HG02763 (cell line): ENCODE data around the gene PARD3B.

Source experiments
- ATAC-seq: cut with Tn5 transposase; IDR thresholded peaks from one replicate; pipeline ENCODE4 v1.9.1; 2021; ENCODE audit warnings: mild to moderate bottlenecking, moderate library complexity; ENCODE audit not compliant: unreplicated experiment

PARD3B gene

GRCh38 chr2:204581946-204582345 is 36.7 kb downstream of the PARD3B start:
- no peak for ATAC-seq

GRCh38 chr2:204583773-204584172 is 38.5 kb downstream of the PARD3B start:
- ATAC-seq = no peak

DNA sequence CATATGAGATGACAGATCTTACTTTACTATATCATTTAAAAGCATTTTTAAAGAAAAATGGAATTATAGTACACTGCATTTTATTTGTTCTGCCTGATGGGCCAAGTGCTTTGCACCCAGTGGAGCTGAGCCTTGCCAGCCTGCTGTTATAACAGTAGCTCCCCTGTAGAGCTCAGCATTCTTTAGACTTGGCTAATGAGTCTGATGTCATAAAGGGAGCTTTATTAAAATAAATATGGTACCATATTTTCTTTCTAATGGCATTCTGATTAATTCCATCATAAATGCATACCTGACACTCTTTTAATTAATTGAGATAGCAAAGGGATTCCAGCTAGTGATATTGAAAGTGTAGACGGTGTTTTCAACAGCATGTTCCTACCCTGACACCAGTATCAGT is 40.7 kb downstream of the PARD3B start:
- no peak for ATAC-seq

DNA sequence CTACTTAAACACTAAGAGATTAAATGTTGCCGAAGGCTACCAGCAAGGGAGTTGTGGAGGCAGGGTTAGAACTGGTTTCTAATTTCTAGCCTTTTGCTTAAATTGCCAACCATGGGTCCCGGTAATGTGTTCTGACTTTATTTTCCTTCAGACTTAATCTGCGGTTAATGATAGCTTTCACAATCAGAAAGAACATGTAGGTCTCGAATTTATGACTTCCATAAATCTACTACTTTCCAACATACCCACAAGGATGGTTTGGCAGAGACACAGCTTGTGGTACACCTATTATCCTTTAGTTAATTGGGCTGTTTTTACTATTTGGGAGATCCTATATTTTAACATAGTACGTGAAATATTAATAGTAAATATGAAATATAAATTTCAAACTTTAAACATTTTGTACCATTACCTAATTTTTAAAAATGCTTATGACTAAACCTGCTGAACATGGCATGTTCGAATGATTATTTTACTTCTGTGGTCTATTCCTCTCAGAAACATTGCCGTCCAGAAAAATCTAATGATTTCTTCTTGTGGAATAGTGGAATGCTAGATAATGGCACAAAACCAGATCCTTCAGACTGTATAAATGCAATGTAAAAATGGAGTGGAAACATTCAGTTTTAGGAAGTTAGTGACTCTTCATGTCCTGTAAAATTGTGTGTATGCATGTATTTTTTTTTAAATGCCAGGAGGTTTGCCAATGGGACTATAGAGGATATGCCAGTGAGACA is 41.3 kb downstream of the PARD3B start:
- no peak for ATAC-seq

DNA sequence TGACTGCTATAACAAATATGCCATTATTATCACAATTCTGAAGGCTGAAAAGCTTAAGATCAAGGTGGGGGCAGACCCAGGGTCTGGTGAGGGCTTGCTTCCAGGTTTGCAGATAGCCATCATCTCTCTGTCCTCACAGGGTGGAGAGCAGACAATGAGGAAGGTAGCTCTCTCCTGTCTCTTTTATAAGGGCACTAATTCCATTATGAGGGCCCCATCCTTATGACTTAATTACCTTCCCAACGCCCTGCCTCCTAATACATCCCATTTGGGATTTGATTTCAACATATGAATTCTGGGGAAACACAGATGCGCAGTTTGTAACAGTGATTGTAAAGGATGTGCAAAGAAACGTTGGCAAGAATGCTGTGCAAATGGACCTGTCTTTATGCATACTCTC is 44.8 kb downstream of the PARD3B start:
- no peak for ATAC-seq

GRCh38 chr2:204591225-204591624 is 46.0 kb downstream of the PARD3B start:
- ATAC-seq = no peak

DNA sequence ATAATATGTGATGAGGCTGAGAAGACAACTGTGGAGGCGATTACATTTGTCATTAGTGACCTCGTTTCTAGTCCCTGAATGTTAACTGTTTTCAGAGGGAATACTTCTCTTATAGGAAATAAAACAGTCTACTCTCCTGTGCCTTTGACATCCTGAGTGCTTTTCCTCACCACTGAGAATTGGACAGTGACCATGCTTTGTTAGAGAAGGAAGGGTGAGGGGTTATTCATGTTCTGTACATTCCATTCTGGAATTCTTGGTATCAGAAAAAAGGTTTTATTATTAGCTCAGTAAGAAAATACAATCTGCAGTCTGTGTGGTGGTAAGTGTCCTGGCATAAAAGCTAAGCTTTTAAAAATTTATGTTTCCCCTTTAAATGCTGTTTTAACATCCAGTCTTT is 58.8 kb downstream of the PARD3B start:
- no peak for ATAC-seq

- ATAC-seq = no peak
Measured at GRCh38 chr2:204608237-204608939, 63.1 kb downstream of the PARD3B start.

GRCh38 chr2:204611017-204611631 is 65.8 kb downstream of the PARD3B start:
- no peak for ATAC-seq

DNA sequence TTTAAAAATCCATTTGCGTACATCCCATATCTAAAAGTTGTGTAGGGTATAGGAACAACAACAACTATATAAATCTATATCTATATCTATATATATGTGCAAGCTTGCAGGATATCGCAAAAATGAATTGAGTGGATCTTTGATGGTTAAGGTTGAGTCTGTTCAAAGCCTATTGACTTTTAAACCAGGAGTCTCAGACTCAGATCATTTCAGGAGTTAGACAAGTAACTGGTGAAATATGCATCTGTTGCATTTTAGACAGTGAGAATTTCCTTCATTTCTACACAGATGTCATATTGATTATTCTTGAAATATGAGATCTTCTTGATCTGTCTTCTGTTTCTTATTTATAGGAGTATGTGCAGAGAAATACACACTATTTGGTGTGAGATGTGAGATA is 66.5 kb downstream of the PARD3B start:
- ATAC-seq = no peak

GRCh38 chr2:204613635-204614034 is 68.4 kb downstream of the PARD3B start:
- no peak for ATAC-seq

- ATAC-seq = no peak
Measured at GRCh38 chr2:204615456-204615855, 70.2 kb downstream of the PARD3B start.

- no peak for ATAC-seq
Measured at GRCh38 chr2:204625135-204625534, 79.9 kb downstream of the PARD3B start.

DNA sequence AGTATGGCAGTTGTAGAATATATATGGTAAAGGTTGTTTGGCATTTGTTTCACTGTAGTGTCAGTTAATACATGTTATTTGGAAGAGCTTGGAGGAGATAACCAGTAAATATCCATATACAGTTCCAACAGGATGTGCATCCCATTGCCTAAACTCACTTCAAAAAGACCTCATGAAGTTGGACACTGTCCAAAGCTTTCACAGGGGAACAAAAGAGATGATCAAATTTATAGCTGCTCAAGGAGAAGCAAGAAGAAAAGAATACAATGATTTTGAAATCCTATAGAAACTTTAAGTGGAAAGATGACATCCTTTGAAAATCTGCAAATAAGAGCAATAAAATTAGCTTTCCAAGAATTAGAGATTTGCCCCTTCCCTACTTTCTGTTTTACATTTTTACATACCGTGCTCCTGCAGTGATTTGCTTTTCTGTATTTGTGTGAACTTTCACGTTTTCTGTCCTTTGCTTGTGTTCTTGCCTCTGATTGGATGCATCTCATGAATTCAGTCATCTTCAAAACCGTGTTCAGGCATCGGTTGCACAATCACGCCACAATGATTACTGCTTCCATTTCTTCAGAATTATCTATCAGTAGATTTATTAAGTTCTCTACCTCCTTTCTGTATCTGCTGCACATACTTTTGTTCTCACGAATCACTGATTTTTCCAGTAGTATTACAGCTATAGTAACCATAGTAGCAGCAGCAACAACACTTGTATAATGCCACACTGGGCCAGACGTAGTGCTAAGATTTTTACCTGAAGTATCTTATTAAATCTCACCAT is 83.8 kb downstream of the PARD3B start:
- ATAC-seq = no peak

DNA sequence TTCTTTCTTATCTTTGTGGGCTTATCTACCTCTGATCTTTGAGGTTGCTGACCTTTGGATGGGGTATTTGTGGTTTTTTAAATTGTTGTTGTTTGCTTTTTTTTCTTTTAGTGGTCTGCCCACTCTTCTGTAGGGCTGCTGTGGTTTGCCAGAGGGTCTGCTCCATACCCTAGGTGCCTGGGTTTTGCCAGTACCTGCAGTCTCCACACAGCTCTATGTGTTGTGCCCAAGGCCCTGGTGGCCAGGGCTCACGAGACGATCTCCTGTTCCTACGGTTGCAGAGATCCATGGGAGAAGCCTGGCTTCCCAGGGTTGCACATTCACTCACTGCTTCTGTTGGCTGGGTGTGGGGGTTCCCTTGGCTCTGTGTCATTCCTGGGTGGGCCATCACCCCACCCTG is 87.1 kb downstream of the PARD3B start:
- ATAC-seq = no peak

DNA sequence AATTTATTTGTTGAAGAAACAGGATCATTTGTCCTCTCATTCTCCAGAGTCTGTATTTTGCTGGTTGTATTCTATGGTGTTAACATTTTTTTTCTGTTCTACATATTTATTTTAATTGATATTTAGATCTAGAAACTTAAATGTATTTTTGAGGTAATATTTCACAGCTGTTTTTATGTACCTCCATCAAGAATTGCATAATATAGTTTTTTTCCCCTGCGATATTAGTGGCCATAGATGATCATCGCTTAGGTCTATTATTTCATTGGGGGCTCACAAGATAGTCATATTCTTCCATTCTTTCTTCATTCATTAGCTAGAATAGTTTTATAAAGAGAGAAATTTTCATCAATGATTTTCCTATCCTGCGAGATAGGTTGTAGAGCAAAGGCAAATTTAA is 89.3 kb downstream of the PARD3B start:
- ATAC-seq = no peak

DNA sequence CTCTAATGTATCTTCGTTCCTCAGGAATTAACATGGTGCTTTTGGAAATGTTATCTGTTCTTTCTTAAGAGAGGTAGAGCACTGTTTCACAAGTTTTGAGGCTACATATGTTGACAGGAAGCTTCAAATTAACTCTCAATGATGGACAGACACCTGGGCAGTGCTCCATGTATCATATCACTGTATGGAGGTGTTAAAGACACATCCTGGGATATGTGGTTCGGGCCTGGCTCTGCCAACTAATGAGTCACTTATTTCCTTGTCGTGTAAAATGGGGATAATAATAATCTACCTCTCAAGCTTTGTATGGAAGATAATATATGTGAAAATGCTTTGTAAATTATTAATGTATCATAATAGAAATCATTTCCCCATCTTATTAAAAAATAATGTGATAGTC is 90.2 kb downstream of the PARD3B start:
- no peak for ATAC-seq

DNA sequence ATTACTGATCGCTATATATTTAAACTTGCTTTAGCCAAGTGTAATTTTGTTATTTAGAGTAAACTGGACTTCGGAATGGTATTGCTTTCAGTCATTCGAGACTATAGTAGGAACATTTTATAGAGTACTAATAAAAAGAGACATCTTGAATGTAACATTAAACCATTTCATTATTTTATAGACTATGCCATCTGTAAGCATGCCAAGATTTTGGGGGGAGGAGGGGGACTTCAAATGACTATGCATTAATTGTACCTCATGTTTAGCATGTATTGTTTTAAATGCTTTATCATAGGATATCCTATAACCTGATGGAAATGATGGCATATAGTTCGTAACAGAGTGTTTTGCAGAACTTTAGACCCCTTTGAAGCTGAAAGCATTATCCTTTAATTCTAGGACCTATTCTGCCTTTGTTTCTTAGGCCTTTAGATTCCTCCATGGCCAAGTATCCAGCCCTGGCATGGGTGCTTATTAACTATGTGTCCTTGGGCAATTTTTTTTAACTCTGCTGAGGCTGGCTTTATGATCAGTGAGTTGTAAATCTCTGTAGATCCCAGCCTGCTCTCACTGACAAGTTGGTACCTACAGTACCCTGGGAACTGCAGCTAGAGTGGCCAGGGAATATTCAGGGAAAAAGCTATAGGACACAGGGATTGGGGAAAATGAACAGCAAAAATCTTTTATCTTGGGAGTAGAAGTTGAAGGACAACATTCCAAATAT is 93.4 kb downstream of the PARD3B start:
- no peak for ATAC-seq

GRCh38 chr2:204643326-204643725 is 98.1 kb downstream of the PARD3B start:
- ATAC-seq = no peak

GRCh38 chr2:204645018-204645773 is 99.9 kb downstream of the PARD3B start:
- ATAC-seq = no peak
